B cell (primary cell): ENCODE measurements around the gene JAK1. TPM values are rescaled to one million over a fixed set of nuclear protein-coding genes. Genes with fewer than 3 reads are reported as not detected.

Experiments used
- ATAC-seq: fragments of 200-7000 bp; cut with Tn5 transposase; one replicate; pipeline ENCODE4 v1.10.0; 2021; ENCODE audit warnings: low read depth, mild to moderate bottlenecking, moderate number of reproducible peaks, moderate library complexity
- CTCF ChIA-PET: fragments of 350-600 bp; sonication (Branson Sonifier 250); formaldehyde crosslinking; loops from one replicate; lab custom pipeline; 2021; ENCODE audit warnings: antibody characterized with exemption, inconsistent platforms; lab: Charles Lee
- POLR2A ChIA-PET: fragments of 350-600 bp; sonication (Branson Sonifier 250); formaldehyde crosslinking; loops from one replicate; lab custom pipeline; 2021; ENCODE audit warnings: antibody characterized with exemption; lab: Charles Lee
- DNase-seq: peaks from one replicate; pipeline ENCODE4 v3.0.0; 2013
- H2AFZ ChIP-seq: 2 replicates; pipeline ENCODE4 v1.6.1; 2012; ENCODE audit warnings: mild to moderate bottlenecking, low read depth, low read length; ENCODE audit not compliant: insufficient read depth, poor library complexity, severe bottlenecking
- H3K27ac ChIP-seq, 2 donors: 1 replicate in 1 of 2; 2 replicates in 1 of 2; pipeline ENCODE4 v1.5.1; 2012 to 2013; ENCODE audit warnings: low read length in 2 of 2, mild to moderate bottlenecking in 2 of 2, moderate library complexity in 1 of 2
- H3K27me3 ChIP-seq, 4 experiments: fragments of 200-600 bp in 1 of 4; sonication (generic) in 1 of 4; replicated peaks in 1 of 4; 1 replicate in 2 of 4; 2 replicates in 2 of 4; pipeline versions ENCODE4 v1.6.1 to v1.7.0; 2013 to 2016; ENCODE audit warnings: low read length in 3 of 4, mild to moderate bottlenecking in 2 of 4, mixed read lengths in 1 of 4, moderate library complexity in 1 of 4; ENCODE audit not compliant: insufficient read depth in 4 of 4, control insufficient read depth in 3 of 4; ENCODE audit errors: control extremely low read depth in 1 of 4
- H3K36me3 ChIP-seq, 2 experiments: replicated peaks in 1 of 2; 1 replicate in 1 of 2; 2 replicates in 1 of 2; pipeline versions ENCODE4 v1.6.1 to v1.7.1; 2013; ENCODE audit warnings: low read length in 1 of 2; ENCODE audit not compliant: insufficient read depth in 2 of 2, control insufficient read depth in 1 of 2; ENCODE audit errors: control extremely low read depth in 1 of 2, extremely low read depth in 1 of 2
- H3K4me1 ChIP-seq, 2 donors: fragments of 200-600 bp in 1 of 2; sonication (generic) in 1 of 2; 1 replicate in 1 of 2; 2 replicates in 1 of 2; pipeline versions ENCODE4 v1.5.1 to v1.6.1; 2013 to 2017; ENCODE audit warnings: low read length in 2 of 2; ENCODE audit not compliant: control insufficient read depth in 2 of 2, insufficient read depth in 2 of 2
- H3K4me2 ChIP-seq: replicated peaks from 2 replicates; pipeline ENCODE3; 2012; ENCODE audit warnings: mild to moderate bottlenecking, low read depth, low read length; ENCODE audit not compliant: poor library complexity, severe bottlenecking
- H3K4me3 ChIP-seq, 5 experiments: fragments of 200-600 bp in 1 of 5; sonication (generic) in 1 of 5; 1 replicate in 3 of 5; 2 replicates in 2 of 5; pipeline versions ENCODE4 v1.5.1 to v1.7.0; 2011 to 2016; ENCODE audit warnings: low read length in 4 of 5, mild to moderate bottlenecking in 4 of 5, low read depth in 2 of 5, control low read depth in 1 of 5, moderate library complexity in 1 of 5; ENCODE audit not compliant: insufficient read depth in 1 of 5; ENCODE audit errors: control extremely low read depth in 1 of 5, extremely low read depth in 1 of 5
- H3K79me2 ChIP-seq: fragments of 200-600 bp; sonication (generic); one replicate; pipeline ENCODE4 v1.6.0; 2016; ENCODE audit warnings: low read length; ENCODE audit not compliant: control insufficient read depth, insufficient read depth
- H3K9ac ChIP-seq: fragments of 200-600 bp; sonication (generic); 2 replicates; pipeline ENCODE4 v1.6.1; 2017; ENCODE audit warnings: mild to moderate bottlenecking, low read length, moderate library complexity
- H3K9me3 ChIP-seq, 3 donors: one replicate each; pipeline versions ENCODE4 v1.6.1 to v1.7.1; 2013; ENCODE audit warnings: low read length in 2 of 3; ENCODE audit not compliant: control insufficient read depth in 2 of 3, insufficient read depth in 1 of 3; ENCODE audit errors: control extremely low read depth in 1 of 3
- H4K20me1 ChIP-seq: 2 replicates; pipeline ENCODE4 v1.6.0; 2012; ENCODE audit warnings: mild to moderate bottlenecking, low read length; ENCODE audit not compliant: insufficient read depth, control insufficient read depth, poor library complexity, severe bottlenecking
- H3K27ac Mint-ChIP-seq: one replicate; pipeline ENCODE4 v1.8.0; 2021; ENCODE audit warnings: mixed read lengths
- H3K27me3 Mint-ChIP-seq: one replicate; pipeline ENCODE4 v1.8.0; 2021; ENCODE audit warnings: mixed read lengths
- H3K4me1 Mint-ChIP-seq: one replicate; pipeline ENCODE4 v1.8.0; 2021; ENCODE audit warnings: mixed read lengths
- H3K4me3 Mint-ChIP-seq: one replicate; pipeline ENCODE4 v1.8.0; 2021; ENCODE audit warnings: mixed read lengths
- H3K9me3 Mint-ChIP-seq: one replicate; pipeline ENCODE4 v1.8.0; 2022; ENCODE audit warnings: mixed read lengths; ENCODE audit not compliant: insufficient read depth
- EZH2 ChIP-seq: IDR thresholded peaks from 2 replicates; pipeline ENCODE4 v1.6.1; 2012; ENCODE audit warnings: borderline replicate concordance, low read depth, mild to moderate bottlenecking, moderate library complexity, low read length; ENCODE audit not compliant: insufficient read depth, poor library complexity, severe bottlenecking
- WGBS: methylation state at CpG from one replicate; pipeline ENCODE4 v1.1.5; 2013; ENCODE audit warnings: missing lambda C conversion rate; ENCODE audit not compliant: insufficient coverage; 5-methylcytosine and 5-hydroxymethylcytosine counted together
- intact Hi-C: fragments of 100-400 bp; cut with micrococcal nuclease; formaldehyde crosslinking; loops from one replicate; pipeline ENCODE4 v1.10.0; 2022
- polyA plus RNA-seq: library from polyadenylated mRNA; depleted of rRNA; stranded (reverse); fragments of >200 nt; gene quantifications from 2 replicates; pipeline ENCODE4 v1.2.3, GENCODE V29; 2012
- total RNA-seq, 2 donors: library from RNA; stranded (reverse); fragments of 120-200 nt in 1 of 2; gene quantifications; 1 replicate in 1 of 2; 2 replicates in 1 of 2; pipeline versions ENCODE4 v1.2.3 to v1.2.4, GENCODE V29; 2013 to 2022
- TF ChIP-seq, protein P1 (sequence below): fragments of 200-600 bp; IDR thresholded peaks from one replicate; pipeline ENCODE4 v1.8.0; 2022; ENCODE audit warnings: antibody characterized with exemption, mild to moderate bottlenecking

JAK1 gene
- total and polyA plus RNA-seq, 2 donors (not counting 1 experiment from before 2014, with no cell fraction given), result 99.0 to 244 TPM

DNA sequence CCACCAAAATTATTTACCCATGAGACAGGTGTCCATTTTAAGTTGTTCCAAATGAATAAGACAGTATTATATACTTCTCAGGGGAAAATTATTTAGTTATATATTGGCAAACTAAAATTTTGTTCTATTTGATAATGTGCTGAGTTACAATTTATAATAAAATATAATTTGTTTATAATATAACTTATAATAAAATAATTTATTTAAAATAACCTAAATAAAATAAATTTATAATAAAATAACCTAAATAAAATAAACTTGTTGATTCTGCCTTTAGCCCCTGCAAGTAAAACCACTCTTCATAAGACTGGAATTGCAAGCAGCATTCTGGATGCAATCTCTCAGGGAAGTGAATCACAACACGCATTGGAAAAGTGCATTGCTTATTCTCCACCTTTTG lies 151.9 kb downstream of the JAK1 start:
- H3K4me3 ChIP-seq, result no peak overlapping the region
- H3K27me3 Mint-ChIP-seq, result no peaks in the 10 kb centered on the region
- WGBS, result no CpG with 5 or more reads among the region's 1 CpG
- no peak for ATAC-seq
- no peaks in the 10 kb centered on the region for H3K4me1 ChIP-seq
- TF ChIP-seq, protein P1, sequence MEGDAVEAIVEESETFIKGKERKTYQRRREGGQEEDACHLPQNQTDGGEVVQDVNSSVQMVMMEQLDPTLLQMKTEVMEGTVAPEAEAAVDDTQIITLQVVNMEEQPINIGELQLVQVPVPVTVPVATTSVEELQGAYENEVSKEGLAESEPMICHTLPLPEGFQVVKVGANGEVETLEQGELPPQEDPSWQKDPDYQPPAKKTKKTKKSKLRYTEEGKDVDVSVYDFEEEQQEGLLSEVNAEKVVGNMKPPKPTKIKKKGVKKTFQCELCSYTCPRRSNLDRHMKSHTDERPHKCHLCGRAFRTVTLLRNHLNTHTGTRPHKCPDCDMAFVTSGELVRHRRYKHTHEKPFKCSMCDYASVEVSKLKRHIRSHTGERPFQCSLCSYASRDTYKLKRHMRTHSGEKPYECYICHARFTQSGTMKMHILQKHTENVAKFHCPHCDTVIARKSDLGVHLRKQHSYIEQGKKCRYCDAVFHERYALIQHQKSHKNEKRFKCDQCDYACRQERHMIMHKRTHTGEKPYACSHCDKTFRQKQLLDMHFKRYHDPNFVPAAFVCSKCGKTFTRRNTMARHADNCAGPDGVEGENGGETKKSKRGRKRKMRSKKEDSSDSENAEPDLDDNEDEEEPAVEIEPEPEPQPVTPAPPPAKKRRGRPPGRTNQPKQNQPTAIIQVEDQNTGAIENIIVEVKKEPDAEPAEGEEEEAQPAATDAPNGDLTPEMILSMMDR, result no peak
- TF ChIP-seq EZH2, result no peak
- no peak for DNase-seq
- H3K9ac ChIP-seq, result no peak overlapping the region
- H4K20me1 ChIP-seq, result no peaks in the 10 kb centered on the region
- H3K4me1 Mint-ChIP-seq, result no peaks in the 10 kb centered on the region
- H3K4me3 Mint-ChIP-seq, result no peak overlapping the region
- H3K79me2 ChIP-seq, result no peaks in the 10 kb centered on the region
- ChIA-PET CTCF (no interaction called here), POLR2A (no interaction called here)
- H2AFZ ChIP-seq, result no peak overlapping the region
- intact Hi-C loops, result no loop called here
- peaks cover 0 to 1% of the 10 kb centered on the region in 2 experiments for H3K36me3 ChIP-seq
- H3K27me3 ChIP-seq, result no peaks in the 10 kb centered on the region
- H3K27ac ChIP-seq, result no peak overlapping the region
- no peaks in the 10 kb centered on the region for H3K9me3 ChIP-seq
- H3K4me2 ChIP-seq, result no peak overlapping the region
- no peak overlapping the region for H3K27ac Mint-ChIP-seq
- H3K9me3 Mint-ChIP-seq, result no peaks in the 10 kb centered on the region

DNA sequence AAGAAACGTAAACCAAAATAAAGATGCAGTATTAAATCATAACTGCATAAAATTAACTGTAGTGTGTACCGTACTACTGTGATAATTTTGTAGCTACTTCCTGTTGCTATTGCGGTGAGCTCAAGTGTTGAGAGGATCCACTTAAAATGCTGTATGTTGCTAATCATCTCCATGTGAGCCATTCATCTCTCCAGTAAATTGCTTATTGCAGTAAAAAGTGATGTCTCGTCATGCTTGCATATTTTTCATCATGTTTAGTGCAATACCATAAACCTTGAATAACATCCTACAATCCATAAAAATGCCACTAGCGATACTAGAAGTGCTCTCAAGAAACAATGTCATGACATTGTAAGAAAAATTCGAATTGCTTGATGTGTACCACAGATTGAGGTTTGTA lies 155.2 kb downstream of the JAK1 start:
- no peaks in the 10 kb centered on the region for H3K9me3 Mint-ChIP-seq
- ATAC-seq, result no peak
- no CpG with 5 or more reads among the region's 6 CpGs for WGBS
- Histone ChIP-seq H3K9me3 (no peaks in the 10 kb centered on the region), H2AFZ (no peak overlapping the region), H4K20me1 (no peaks in the 10 kb centered on the region), H3K79me2 (no peaks in the 10 kb centered on the region), H3K4me3 (no peak overlapping the region), H3K27ac (no peak overlapping the region), H3K36me3 (peaks cover 0 to 1% of the 10 kb centered on the region in 2 experiments), H3K27me3 (no peaks in the 10 kb centered on the region), H3K9ac (no peak overlapping the region), H3K4me1 (no peaks in the 10 kb centered on the region), H3K4me2 (no peak overlapping the region)
- TF ChIP-seq, protein P1, result no peak
- no peak for TF ChIP-seq EZH2
- CTCF ChIA-PET, result interaction anchor here (2.1 kb wide), 1 partner anchor 13 kb away, joined by 12 read pairs; no protein-coding TSS in a partner anchor
- H3K27me3 Mint-ChIP-seq, result no peaks in the 10 kb centered on the region
- no peak for DNase-seq
- intact Hi-C loops, result no loop called here
- no peak overlapping the region for H3K27ac Mint-ChIP-seq
- no peak overlapping the region for H3K4me3 Mint-ChIP-seq
- no peaks in the 10 kb centered on the region for H3K4me1 Mint-ChIP-seq
- POLR2A ChIA-PET, result no interaction called here
